ENCODE data around the gene CSE1L.

DNA sequence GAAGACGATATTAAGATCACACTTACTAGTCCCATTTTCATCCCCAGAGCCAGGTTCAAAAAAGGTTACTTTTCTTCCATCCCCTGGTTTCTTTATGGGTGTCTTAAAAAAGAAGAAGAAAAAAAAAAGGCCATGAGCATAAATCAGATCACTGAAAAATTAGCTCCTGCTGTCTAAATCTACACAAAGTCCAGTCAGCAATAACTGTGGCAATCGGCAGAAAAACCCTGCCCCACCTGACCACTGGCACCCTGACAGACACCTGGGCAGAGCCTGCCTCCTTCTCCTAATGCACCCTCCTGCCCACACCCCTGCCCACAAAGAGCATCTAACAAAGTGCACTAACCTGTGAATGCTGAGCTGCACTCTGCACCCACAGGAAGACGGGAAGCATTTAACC, 72.2 kb downstream of the CSE1L start:
- TF ChIP-seq BHLHE40 (IDR thresholded peaks at IDR 0.05; ENCODE audit: borderline replicate concordance) (no peak), TARDBP (IDR thresholded peaks at IDR 0.05) (no peak), FOXM1 (IDR thresholded peaks at IDR 0.05; ENCODE audit: borderline replicate concordance) (no peak), SP1 (IDR thresholded peaks at IDR 0.05) (no peak), ELF4 (IDR thresholded peaks at IDR 0.05) (no peak), ARNT (IDR thresholded peaks at IDR 0.05) (no peak), ZNF384 (IDR thresholded peaks at IDR 0.05) (no peak)

Data from HEK293T (cell line).